BLaER1 treated with 17β-estradiol and CSF1 and Interleukin-3, amounts not matched to agents 10 nM and 100 nM (cell line): Measurements from ENCODE around the gene IL17REL.
"Not testable (repeated sequence)": the region's sequence is repeated elsewhere in the genome, so short reads cannot be mapped to it uniquely, and the experiment has no call there.

Source experiments
- H3K27ac ChIP-seq, 11 experiments: shearing (Covaris generic); formaldehyde crosslinking; 2 replicates each; pipeline ENCODE4 v1.8.1; 2022
- H3K27me3 ChIP-seq, 11 experiments: shearing (Covaris generic); formaldehyde crosslinking; 2 replicates each; pipeline ENCODE4 v1.8.1; 2022
- H3K36me3 ChIP-seq, 11 experiments: shearing (Covaris generic); formaldehyde crosslinking; 2 replicates each; pipeline ENCODE4 v1.8.1; 2022
- H3K4me1 ChIP-seq, 10 experiments: shearing (Covaris generic); formaldehyde crosslinking; 2 replicates each; pipeline ENCODE4 v1.8.1; 2022
- H3K4me2 ChIP-seq, 11 experiments: shearing (Covaris generic); formaldehyde crosslinking; 2 replicates each; pipeline ENCODE4 v1.8.1; 2022
- H3K4me3 ChIP-seq, 10 experiments: shearing (Covaris generic); formaldehyde crosslinking; 2 replicates each; pipeline ENCODE4 v1.8.1; 2022
- H3K9ac ChIP-seq, 11 experiments: shearing (Covaris generic); formaldehyde crosslinking; 2 replicates each; pipeline ENCODE4 v1.8.1; 2022
- H3K9me3 ChIP-seq, 11 experiments: shearing (Covaris generic); formaldehyde crosslinking; replicated peaks in 1 of 11; 2 replicates each; pipeline ENCODE4 v1.8.1; 2022
- H4K20me1 ChIP-seq, 11 experiments: shearing (Covaris generic); formaldehyde crosslinking; 2 replicates each; pipeline ENCODE4 v1.8.1; 2022
- Cebpa-rat ChIP-seq, 11 experiments: shearing (Covaris generic); IDR thresholded peaks; 2 replicates each; pipeline ENCODE4 v1.8.1; 2022

The IL17REL gene

DNA sequence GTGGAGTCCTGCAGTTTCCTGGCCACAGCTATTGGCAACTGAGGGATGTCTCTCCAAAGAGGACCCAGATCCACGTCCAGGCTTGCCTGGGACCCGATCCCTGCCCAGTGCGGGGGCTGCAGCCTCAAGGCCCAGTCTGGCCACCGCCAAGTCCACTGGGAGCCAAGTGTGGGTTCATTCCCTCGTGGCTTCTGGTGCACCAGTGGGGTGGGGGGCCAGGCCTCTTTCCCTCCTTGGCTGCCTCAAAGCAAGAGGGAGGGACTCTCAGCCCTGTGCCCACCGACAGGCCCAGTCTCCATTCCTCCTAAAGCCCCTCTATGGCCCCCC, 65.3 kb downstream of the IL17REL start:
- Histone ChIP-seq H3K27ac (no peak overlapping the region), H3K36me3 (no peaks in the 10 kb centered on the region), H3K27me3 (no peaks in the 10 kb centered on the region), H3K4me3 (no peak overlapping the region), H3K4me2 (peak overlapping the region in 7 of 11 experiments; percentile 23 to 68 (median 48); a peak in 11 of 22 replicates), H3K4me1 (peaks cover 17 to 79% (median 59%) of the 10 kb centered on the region in 10 experiments; a peak in 19 of 20 replicates), H3K9me3 (no peaks in the 10 kb centered on the region), H3K9ac (peak overlapping the region in 2 of 11 experiments; percentile 36 to 44; a peak in 3 of 22 replicates), H4K20me1 (peaks cover 0 to 5% (median 0%) of the 10 kb centered on the region in 11 experiments; a peak in 2 of 22 replicates)
- TF ChIP-seq Cebpa-rat (IDR thresholded peaks at IDR 0.05) = no peak

DNA sequence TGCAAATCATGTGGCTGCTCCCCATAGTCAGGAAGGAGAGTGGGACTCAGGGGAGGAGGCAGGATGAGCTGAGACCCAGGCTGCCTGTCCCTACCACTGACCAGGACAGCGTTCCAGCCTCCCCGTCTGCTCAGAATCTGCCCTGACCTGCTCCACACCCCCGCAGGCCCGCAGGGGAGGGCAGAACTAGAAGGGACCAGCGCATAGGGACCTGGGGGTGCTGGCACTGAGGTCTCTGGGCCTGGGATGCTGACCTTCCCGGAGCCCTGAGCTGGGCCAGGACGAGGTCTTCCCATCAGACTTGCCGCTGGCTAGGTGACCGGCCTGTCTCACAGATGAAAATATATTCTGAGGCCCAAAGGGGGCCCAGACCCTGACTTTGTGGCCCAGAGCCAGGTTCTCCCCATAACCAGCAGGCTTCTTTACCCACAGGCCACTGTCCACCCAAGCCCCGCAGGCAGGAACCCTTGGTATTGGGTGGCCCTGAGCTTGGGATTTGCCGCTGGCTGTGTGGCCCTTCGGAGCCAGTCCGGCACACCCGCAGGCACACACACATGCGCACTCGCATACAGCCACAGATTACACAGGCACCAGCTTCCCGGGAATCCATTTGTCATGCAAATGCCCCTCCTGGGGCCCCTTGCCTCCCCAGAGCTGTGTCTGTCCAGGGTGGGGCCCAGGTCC, 65.8 kb downstream of the IL17REL start:
- peak overlapping the region in 1 of 11 experiments; percentile 25; a peak in 1 of 22 replicates for H3K27ac ChIP-seq
- H3K4me1 ChIP-seq = peaks cover 13 to 78% (median 54%) of the 10 kb centered on the region in 10 experiments; a peak in 19 of 20 replicates
- H3K27me3 ChIP-seq = no peaks in the 10 kb centered on the region
- H3K4me2 ChIP-seq = peak overlapping the region in 7 of 11 experiments; percentile 23 to 68 (median 58); a peak in 9 of 22 replicates
- no peak for TF ChIP-seq Cebpa-rat (IDR thresholded peaks at IDR 0.05)
- H3K9ac ChIP-seq = peak overlapping the region in 3 of 11 experiments; percentile 9 to 36 (median 10); a peak in 4 of 22 replicates
- no peak overlapping the region for H3K4me3 ChIP-seq
- H3K9me3 ChIP-seq = peaks cover 0 to 3% (median 0%) of the 10 kb centered on the region in 11 experiments; a peak in 2 of 22 replicates
- H3K36me3 ChIP-seq = no peaks in the 10 kb centered on the region
- peaks cover 0 to 5% (median 0%) of the 10 kb centered on the region in 11 experiments; a peak in 2 of 22 replicates for H4K20me1 ChIP-seq

DNA sequence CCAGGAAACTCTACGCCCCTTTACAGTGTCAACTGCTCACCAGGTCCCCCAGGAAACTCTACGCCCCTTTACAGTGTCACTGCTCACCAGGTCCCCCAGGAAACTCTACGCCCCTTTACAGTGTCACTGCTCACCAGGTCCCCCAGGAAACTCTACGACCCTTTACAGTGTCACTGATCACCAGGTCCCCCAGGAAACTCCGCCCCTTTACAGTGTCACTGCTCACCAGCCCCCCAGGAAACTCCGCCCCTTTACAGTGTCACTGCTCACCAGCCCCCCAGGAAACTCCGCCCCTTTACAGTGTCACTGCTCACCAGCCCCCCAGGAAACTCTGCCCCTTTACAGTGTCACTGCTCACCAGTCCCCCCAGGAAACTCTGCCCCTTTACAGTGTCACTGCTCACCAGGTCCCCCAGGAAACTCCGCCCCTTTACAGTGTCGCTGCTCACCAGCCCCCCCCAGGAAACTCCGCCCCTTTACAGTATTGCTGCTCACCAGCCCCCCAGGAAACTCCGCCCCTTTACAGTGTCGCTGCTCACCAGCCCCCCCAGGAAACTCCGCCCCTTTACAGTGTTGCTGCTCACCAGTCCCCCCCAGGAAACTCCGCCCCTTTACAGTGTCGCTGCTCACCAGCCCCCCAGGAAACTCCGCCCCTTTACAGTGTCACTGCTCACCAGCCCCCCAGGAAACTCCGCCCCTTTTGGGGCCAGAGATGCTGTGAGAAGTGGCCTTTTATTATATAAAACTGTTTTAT, 67.3 kb downstream of the IL17REL start:
- H3K36me3 ChIP-seq, H4K20me1 ChIP-seq, H3K4me3 ChIP-seq, H3K27me3 ChIP-seq: not testable (repeated sequence)
- H3K4me1 ChIP-seq = peaks cover 0 to 66% (median 41%) of the 10 kb centered on the region in 10 experiments; a peak in 19 of 20 replicates
- peak overlapping the region in 1 of 11 experiments; percentile 11; a peak in 1 of 22 replicates for H3K9ac ChIP-seq
- H3K9me3 ChIP-seq = peaks cover 7 to 18% (median 15%) of the 10 kb centered on the region in 11 experiments; a peak in 18 of 22 replicates
- peak overlapping the region in 10 of 11 experiments; percentile 4 to 66 (median 42); a peak in 18 of 22 replicates for H3K4me2 ChIP-seq
- peak overlapping the region in 4 of 11 experiments; percentile 27 to 54 (median 38); a peak in 4 of 22 replicates for H3K27ac ChIP-seq
